ENCODE data around the gene PFKP. TPM values are rescaled to one million over a fixed set of nuclear protein-coding genes. Genes with fewer than 3 reads are reported as not detected.

The PFKP gene
- total and polyA plus RNA-seq, 2 experiments from 2014 or later, result 639 to 781 TPM

DNA sequence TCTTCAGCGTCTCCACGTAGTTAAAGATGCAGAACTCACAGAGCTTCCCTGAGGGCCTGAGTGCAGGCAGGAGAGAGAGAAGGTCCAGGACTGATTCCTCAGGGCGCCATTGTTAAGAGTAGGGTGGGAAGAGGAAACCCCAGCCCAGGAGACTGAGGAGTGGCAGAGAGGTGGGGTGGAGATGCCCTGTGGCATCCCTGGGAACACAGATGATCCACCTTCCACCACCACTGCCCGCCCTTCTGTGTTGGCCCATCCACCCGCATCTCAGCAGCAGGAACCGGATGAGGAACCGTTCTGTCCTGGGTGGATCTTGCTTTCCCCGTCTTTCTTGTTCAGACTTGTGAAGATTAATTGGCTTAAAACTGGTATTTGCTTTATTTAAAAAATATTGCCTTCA is 48.3 kb downstream of the PFKP start:
- no peak for DNase-seq (ENCODE audit: low read depth in 1 of 2, low spot score in 1 of 2)
- TF ChIP-seq, protein P1, sequence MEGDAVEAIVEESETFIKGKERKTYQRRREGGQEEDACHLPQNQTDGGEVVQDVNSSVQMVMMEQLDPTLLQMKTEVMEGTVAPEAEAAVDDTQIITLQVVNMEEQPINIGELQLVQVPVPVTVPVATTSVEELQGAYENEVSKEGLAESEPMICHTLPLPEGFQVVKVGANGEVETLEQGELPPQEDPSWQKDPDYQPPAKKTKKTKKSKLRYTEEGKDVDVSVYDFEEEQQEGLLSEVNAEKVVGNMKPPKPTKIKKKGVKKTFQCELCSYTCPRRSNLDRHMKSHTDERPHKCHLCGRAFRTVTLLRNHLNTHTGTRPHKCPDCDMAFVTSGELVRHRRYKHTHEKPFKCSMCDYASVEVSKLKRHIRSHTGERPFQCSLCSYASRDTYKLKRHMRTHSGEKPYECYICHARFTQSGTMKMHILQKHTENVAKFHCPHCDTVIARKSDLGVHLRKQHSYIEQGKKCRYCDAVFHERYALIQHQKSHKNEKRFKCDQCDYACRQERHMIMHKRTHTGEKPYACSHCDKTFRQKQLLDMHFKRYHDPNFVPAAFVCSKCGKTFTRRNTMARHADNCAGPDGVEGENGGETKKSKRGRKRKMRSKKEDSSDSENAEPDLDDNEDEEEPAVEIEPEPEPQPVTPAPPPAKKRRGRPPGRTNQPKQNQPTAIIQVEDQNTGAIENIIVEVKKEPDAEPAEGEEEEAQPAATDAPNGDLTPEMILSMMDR (IDR thresholded peaks at IDR 0.05; ENCODE audit: low read depth, low read length), result no peak
- Histone ChIP-seq H3K36me3 (peaks cover 76% of the 10 kb centered on the region), H3K4me1 (ENCODE audit: low read depth) (peaks cover 30% of the 10 kb centered on the region), H3K9me3 (ENCODE audit: low read depth) (no peaks in the 10 kb centered on the region), H3K4me3 (no peak overlapping the region), H3K27me3 (no peaks in the 10 kb centered on the region), H3K27ac (peak overlapping the region; percentile 88)

DNA sequence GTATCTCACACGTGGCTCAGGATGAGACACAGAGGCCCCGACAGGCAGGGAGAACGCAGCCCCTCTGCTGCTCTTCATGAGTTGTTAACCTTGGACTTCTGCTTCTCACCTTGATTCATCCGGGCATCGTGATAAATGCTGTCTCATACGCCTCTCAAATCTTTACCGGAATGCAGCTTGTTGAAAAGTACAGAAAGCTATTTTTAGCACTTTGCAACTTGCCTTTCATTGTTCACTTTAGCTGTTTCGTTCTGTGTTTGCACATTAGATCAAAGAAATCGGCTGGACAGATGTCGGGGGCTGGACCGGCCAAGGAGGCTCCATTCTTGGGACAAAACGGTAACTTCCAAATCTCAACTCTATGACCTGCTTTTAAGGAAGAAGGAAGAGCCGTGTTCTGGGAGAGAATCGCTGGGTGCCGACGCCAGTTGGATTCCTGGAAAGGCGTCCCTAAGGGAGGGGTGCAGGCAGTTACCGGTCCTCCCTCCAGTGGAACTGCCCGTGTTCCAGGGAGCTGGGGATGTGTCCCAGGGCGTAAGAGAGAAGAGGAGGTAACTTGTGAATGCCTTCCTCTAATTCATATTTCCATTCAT is 49.3 kb downstream of the PFKP start:
- H3K27me3 ChIP-seq, result no peaks in the 10 kb centered on the region
- peak overlapping the region; percentile 88 for H3K27ac ChIP-seq
- peaks cover 21% of the 10 kb centered on the region for H3K4me1 ChIP-seq (ENCODE audit: low read depth)
- DNase-seq (ENCODE audit: low read depth in 1 of 2, low spot score in 1 of 2), result peak in 1 of 2 donors; percentile 39
- no peak overlapping the region for H3K4me3 ChIP-seq
- TF ChIP-seq, protein P1 (IDR thresholded peaks at IDR 0.05; ENCODE audit: low read depth, low read length), result no peak
- no peaks in the 10 kb centered on the region for H3K9me3 ChIP-seq (ENCODE audit: low read depth)
- H3K36me3 ChIP-seq, result peaks cover 78% of the 10 kb centered on the region

DNA sequence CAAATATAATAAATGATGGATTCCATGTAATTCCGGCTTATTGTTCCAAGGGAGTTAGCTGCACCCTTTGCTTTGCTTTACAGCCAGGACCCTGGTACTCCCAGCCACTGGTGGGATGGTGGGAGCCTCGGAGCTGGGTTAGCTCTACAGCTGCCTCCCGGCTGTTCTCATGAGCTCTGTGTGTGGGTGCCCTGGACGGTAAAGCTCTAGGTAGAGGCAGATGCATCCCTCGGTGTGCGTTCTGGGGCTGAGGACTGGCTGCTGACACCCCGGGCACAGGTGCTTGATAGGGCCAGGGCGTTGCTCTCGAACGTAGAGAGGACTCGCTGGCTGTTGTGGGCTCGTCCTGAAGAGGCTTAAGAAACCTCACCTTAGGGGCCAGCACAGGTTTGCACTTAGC is 50.1 kb downstream of the PFKP start:
- no peak for DNase-seq (ENCODE audit: low read depth in 1 of 2, low spot score in 1 of 2)
- no peaks in the 10 kb centered on the region for H3K27me3 ChIP-seq
- H3K36me3 ChIP-seq, result peaks cover 76% of the 10 kb centered on the region
- peak overlapping the region; percentile 88 for H3K27ac ChIP-seq
- peaks cover 14% of the 10 kb centered on the region for H3K4me1 ChIP-seq (ENCODE audit: low read depth)
- TF ChIP-seq, protein P1 (IDR thresholded peaks at IDR 0.05; ENCODE audit: low read depth, low read length), result no peak
- H3K9me3 ChIP-seq (ENCODE audit: low read depth), result no peaks in the 10 kb centered on the region
- no peak overlapping the region for H3K4me3 ChIP-seq

DNA sequence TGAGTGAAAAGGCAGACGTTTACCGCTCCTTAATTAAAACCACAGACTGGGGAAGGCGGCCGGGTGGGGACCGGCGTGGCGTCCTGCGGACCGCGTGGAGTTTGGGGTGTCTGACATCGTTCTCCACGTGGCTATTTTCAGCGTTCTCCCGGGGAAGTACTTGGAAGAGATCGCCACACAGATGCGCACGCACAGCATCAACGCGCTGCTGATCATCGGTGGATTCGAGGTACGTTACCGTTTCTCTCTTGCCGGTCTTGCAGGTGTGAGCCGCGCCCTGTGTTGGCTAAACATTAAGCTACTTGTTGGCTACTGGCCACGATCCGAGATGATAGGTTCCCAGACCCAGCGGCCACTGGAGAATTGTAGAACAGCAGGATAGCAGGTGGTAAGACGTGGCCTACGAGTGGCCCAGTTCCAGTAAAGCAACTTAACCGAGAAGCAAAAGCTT is 51.3 kb downstream of the PFKP start:
- Histone ChIP-seq H3K4me3 (no peak overlapping the region), H3K27ac (peak overlapping the region; percentile 43), H3K4me1 (ENCODE audit: low read depth) (peaks cover 14% of the 10 kb centered on the region), H3K36me3 (peaks cover 74% of the 10 kb centered on the region), H3K9me3 (ENCODE audit: low read depth) (no peaks in the 10 kb centered on the region), H3K27me3 (no peaks in the 10 kb centered on the region)
- no peak for DNase-seq (ENCODE audit: low read depth in 1 of 2, low spot score in 1 of 2)
- TF ChIP-seq, protein P1 (IDR thresholded peaks at IDR 0.05; ENCODE audit: low read depth, low read length), result no peak

DNA sequence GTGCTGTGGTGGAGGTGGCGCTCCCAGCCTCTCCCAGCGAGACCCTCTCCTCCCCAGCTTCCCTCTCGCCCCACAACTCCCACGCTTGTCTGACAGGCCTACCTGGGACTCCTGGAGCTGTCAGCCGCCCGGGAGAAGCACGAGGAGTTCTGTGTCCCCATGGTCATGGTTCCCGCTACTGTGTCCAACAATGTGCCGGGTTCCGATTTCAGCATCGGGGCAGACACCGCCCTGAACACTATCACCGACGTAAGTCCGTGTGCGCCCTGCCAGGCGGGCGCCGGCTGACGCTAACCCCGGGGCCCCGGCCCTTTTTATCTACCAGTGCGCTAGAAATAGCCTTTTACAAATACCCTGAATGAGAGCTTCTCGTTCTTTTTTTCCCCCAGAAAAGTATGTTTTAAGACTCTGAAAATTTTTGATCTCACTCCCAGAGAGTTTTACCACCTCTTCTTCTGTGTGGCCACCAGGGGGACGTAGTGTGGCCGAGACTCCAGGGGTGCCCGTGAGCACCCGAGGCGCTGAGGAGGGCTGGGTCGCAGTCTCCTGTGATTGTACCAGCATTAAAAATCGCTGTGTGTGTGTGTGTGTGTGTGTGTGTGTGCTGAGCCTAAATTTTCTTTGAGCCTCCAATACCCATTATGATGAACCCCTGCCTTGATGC is 52.6 kb downstream of the PFKP start:
- TF ChIP-seq, protein P1 (IDR thresholded peaks at IDR 0.05; ENCODE audit: low read depth, low read length), result peak; percentile 55
- no peaks in the 10 kb centered on the region for H3K27me3 ChIP-seq
- peaks cover 14% of the 10 kb centered on the region for H3K4me1 ChIP-seq (ENCODE audit: low read depth)
- DNase-seq (ENCODE audit: low read depth in 1 of 2, low spot score in 1 of 2), result peak; percentile 34 to 39
- no peak overlapping the region for H3K4me3 ChIP-seq
- H3K36me3 ChIP-seq, result peaks cover 73% of the 10 kb centered on the region
- peak overlapping the region; percentile 9 for H3K27ac ChIP-seq
- H3K9me3 ChIP-seq (ENCODE audit: low read depth), result no peaks in the 10 kb centered on the region

Measured in cardiac muscle cell (in vitro differentiated cells and primary cell).